RKO (cell line): ENCODE data around the gene RAPGEF5.
A peak's percentile ranks its signal among the peaks of the same experiment; 100 is the strongest.

ENCODE experiments used
- DNase-seq: peaks from one replicate; pipeline ENCODE4 v3.0.0-alpha.2; 2016; ENCODE audit warnings: low spot score

RAPGEF5 gene

GRCh38 chr7:22305706-22306105 is 51.2 kb downstream of the RAPGEF5 start:
- no peak for DNase-seq

- no peak for DNase-seq
These were observed 54.0 kb downstream of the RAPGEF5 start for GRCh38 chr7:22302951-22303423.

- no peak for DNase-seq
These were observed 54.8 kb downstream of the RAPGEF5 start for GRCh38 chr7:22302193-22302592.

- no peak for DNase-seq
These were observed 55.2 kb downstream of the RAPGEF5 start for GRCh38 chr7:22301790-22302189.

- no peak for DNase-seq
These were observed 56.1 kb downstream of the RAPGEF5 start for GRCh38 chr7:22300839-22301238.

- no peak for DNase-seq
These were observed 60.0 kb downstream of the RAPGEF5 start for GRCh38 chr7:22296916-22297315.

- DNase-seq: no peak
These were observed 60.7 kb downstream of the RAPGEF5 start for GRCh38 chr7:22296265-22296566.

- peak; percentile 2 for DNase-seq
These were observed 61.3 kb downstream of the RAPGEF5 start for GRCh38 chr7:22295402-22296264.

- no peak for DNase-seq
These were observed 64.4 kb downstream of the RAPGEF5 start for GRCh38 chr7:22292531-22292930.

DNA sequence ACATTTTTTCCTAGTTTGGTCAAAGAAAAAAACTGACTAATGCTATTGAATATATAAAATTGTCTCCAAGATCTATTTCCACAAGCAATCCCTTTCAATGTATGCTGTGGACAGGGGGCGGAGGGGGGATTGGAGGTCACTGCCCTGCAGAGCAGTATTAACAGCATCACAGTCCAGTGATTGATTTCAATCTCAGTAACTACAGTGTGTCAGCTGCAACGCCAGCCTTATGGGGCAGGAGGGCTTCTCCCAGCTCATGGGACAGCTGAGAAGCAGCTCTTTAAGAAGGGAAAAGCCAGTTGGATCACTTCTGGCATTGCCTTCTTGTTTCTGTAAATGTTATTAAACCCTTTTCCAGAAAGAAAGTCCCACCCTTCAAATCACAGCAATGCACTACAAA is 65.0 kb downstream of the RAPGEF5 start:
- DNase-seq: no peak

DNA sequence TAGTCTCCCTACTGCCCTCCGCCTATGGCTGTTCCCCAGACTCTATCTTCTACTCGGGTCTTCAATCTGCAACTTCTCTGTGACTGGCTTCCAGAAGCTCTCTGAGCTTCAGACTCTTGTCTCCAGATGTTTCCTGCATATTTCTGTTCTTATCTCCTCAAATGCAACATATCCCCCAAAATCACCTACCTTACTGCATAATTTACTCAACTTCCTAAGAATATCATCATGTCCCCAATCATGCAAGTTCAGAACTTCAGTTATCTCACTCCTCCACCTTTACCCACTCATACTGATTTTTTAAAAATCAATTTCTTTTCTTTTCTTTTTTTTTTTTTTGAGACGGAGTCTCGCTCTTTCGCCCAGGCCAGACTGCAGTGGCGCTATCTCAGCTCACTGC is 68.8 kb downstream of the RAPGEF5 start:
- DNase-seq: no peak

- no peak for DNase-seq
These were observed 69.5 kb downstream of the RAPGEF5 start for GRCh38 chr7:22287412-22287811.

DNA sequence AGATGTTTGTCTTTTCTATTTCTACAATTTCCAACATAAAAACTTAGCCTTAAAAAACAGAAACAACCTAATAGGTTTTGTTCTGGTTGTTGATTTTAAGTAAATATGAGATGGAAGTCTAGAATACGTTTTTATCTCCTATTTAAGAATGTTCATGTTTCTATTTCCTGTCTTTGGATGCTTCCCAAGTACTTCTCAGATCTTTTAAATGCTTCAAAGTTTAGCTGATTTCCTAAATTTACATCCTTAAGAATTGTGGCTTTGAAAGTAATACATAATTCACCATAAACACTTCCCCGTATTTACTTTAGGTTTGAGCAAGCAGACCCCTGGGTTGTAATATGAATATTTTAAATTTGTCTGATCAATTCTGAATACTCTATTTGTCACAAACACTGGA is 70.5 kb downstream of the RAPGEF5 start:
- no peak for DNase-seq

DNA sequence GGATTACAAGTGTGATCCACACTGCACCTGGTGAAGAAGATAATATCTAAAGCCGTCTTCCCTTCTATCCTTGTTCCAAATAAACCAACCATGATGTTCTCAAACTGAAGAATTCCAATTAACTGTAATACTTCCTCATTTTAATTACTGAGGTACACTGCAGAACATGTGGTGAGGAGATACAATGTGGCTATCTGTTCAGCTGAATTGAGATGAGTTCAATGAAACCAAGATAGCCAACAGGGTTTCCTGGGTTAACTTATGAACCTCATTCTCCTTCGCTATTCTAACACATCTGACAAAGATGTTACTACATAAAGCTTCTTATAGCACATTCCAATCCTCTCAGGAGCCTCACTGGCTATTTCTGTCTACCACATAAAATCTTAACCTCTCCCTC is 75.5 kb downstream of the RAPGEF5 start:
- DNase-seq: no peak

DNA sequence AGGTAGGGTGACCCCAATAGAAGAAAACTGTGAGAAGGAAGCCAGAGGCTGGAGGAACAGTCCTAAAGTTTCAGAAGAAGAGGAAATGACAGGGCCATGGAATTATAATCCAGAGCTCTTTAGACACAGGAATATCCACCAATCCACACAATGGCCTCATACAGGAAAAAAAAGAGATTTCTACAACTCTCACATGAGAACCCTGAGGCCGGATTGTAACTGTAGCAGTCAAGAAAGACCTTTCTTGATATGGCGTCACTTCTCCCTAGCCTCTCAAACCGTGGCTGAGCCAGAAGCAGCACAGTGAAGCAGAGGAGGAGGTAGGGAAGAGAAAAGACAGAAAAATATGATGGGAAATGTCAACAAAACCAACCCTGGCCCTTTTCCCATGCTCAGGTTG is 76.9 kb downstream of the RAPGEF5 start:
- DNase-seq: no peak

DNA sequence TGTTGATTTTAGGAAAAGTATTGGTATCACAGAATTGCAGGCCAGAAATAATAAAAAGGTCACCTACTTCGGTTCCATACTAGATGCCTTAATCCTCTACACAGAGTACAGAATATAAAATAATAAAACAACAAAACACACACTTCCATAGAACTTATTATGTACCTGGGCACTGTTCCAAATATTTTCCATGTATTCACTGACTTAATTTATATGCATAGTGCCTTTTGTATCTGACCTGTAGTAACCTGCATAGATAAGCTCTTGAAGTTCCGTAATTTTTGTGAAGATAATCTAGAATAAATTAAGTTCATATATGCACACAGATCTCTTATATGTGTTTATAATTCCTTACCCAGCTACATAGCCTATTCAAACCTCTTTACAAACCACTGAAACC is 78.3 kb downstream of the RAPGEF5 start:
- DNase-seq: no peak

- no peak for DNase-seq
These were observed 79.6 kb downstream of the RAPGEF5 start for GRCh38 chr7:22277375-22277774.

- DNase-seq: no peak
These were observed 81.3 kb downstream of the RAPGEF5 start for GRCh38 chr7:22275661-22276060.

DNA sequence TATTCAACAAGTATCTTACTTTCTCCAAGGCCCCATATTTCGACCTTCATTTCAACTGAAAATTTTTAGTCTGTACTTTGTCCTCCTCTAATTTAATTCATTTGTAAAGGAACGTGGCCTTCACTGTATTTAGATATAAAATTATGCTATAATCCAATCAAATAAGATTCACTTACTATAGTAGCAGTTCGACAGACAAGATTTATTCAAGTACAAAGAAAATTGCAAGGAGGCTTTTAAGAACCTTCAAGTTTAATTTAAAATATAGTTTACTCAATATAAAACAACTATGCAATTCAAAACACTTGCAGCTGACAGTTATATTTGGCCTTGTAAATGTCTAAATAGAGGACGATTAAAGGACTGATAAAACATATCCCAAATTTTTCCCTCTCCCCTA is 85.6 kb downstream of the RAPGEF5 start:
- no peak for DNase-seq

DNA sequence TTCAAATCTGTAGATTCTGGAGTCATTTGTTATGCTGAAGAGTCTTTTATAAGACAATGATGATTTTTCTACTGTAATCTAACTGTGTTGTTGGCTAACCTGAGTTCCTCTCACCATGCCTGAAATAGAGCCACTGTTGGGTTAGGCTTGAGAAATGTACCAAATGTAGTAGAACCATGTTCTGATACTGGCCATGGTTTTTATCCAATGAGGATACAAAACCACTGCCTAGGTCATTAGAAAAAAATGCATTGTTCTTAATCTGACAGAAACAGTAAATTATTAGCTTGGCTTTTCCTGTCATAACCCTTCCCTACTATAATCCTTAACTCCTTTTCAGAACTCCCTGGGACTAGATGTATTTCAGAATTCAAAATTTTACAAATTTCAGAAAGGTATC is 86.6 kb downstream of the RAPGEF5 start:
- DNase-seq: no peak

DNA sequence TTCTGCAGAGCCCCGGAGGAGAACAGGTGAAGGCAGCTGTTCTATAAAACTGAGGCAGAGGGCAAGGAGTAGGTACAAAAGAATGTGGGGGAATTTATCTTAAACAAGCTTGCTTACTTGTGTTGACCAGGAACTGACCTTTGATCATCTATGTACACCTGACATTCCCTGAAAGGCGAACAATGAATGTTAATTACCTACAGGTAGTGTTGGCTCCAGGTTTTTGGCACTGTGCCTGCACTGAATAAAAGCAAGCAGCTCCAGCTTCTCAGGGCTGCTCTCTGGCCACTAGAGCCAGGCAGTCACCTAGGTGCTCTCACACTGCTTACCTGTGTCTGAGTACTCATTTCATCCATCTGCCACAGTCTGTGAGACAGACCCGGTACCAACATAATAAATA is 87.0 kb downstream of the RAPGEF5 start:
- no peak for DNase-seq

GRCh38 chr7:22268884-22269421 is 88.0 kb downstream of the RAPGEF5 start:
- no peak for DNase-seq

- DNase-seq: no peak
These were observed 88.9 kb downstream of the RAPGEF5 start for GRCh38 chr7:22267930-22268615.
